GM23338 (cell line): ENCODE measurements around the gene C3AR1.

Experiments used
- CREB1 ChIP-seq: fragments of 250-450 bp; sonication (Bioruptor Pico); IDR thresholded peaks from 2 replicates; pipeline ENCODE4 v1.5.0; 2020; ENCODE audit warnings: low read depth, mild to moderate bottlenecking, moderate library complexity
- EZH2 ChIP-seq: fragments of 200-600 bp; sonication (generic); IDR thresholded peaks from one replicate; pipeline ENCODE4 v1.8.0; 2017; ENCODE audit warnings: antibody characterized with exemption, mild to moderate bottlenecking, low read depth; ENCODE audit not compliant: unreplicated experiment
- EZH2phosphoT487 ChIP-seq: fragments of 200-600 bp; sonication (generic); IDR thresholded peaks from one replicate; pipeline ENCODE4 v1.8.1; 2018; ENCODE audit warnings: antibody characterized with exemption; ENCODE audit not compliant: unreplicated experiment
- JUNB ChIP-seq: IDR thresholded peaks from one replicate; pipeline ENCODE4 v1.6.1; 2016; ENCODE audit warnings: antibody characterized with exemption; ENCODE audit not compliant: unreplicated experiment
- POLR2AphosphoS5 ChIP-seq: IDR thresholded peaks from 2 replicates; pipeline ENCODE4 v1.6.1; 2016; ENCODE audit warnings: antibody characterized with exemption, low read depth
- ZNF331 ChIP-seq: fragments of 250-450 bp; sonication (Bioruptor Pico); IDR thresholded peaks from 2 replicates; pipeline ENCODE4 v1.5.0; 2020; ENCODE audit warnings: low read depth, mild to moderate bottlenecking, moderate library complexity
- TF ChIP-seq, protein P1 (sequence below), 2 experiments: fragments of 200-600 bp in 1 of 2; sonication (generic) in 1 of 2; conservative IDR thresholded peaks; 2 replicates each; pipeline versions ENCODE4 v1.5.1 to v1.6.1; 2016 to 2017; ENCODE audit warnings: antibody characterized with exemption in 2 of 2, low read depth in 2 of 2, mild to moderate bottlenecking in 2 of 2, moderate library complexity in 1 of 2
- TF ChIP-seq, protein P2 (sequence below): IDR thresholded peaks from one replicate; pipeline ENCODE4 v1.6.1; 2018; ENCODE audit warnings: antibody characterized with exemption; ENCODE audit not compliant: unreplicated experiment
- TF ChIP-seq, protein P3 (sequence below): IDR thresholded peaks from 2 replicates; pipeline ENCODE4 v1.6.1; 2016; ENCODE audit warnings: antibody characterized with exemption
- TF ChIP-seq, protein P4 (sequence below): fragments of 250-450 bp; sonication (Bioruptor Pico); IDR thresholded peaks from 2 replicates; pipeline ENCODE4 v1.5.0; 2020; ENCODE audit warnings: mild to moderate bottlenecking, moderate library complexity

DNA sequence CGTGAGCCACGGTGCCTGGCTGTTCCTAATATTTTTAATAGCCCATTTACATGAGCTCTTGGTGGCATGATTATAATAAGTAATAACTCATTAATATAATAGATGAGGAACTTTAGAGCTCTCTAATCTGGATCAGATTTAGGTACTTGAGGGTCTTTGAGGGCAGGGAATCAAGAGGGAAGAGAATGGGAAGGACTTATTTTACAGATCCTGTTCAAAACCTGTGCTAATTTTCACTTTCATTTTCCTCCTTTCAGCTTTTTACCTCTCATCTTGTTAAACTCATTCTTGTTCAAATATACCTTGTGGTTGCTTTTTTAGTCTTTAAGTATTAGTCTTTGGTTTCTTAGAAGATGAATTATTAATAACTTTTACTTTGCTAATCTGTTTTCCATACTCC lies 21.5 kb upstream of the C3AR1 start:
- TF ChIP-seq, protein P1, sequence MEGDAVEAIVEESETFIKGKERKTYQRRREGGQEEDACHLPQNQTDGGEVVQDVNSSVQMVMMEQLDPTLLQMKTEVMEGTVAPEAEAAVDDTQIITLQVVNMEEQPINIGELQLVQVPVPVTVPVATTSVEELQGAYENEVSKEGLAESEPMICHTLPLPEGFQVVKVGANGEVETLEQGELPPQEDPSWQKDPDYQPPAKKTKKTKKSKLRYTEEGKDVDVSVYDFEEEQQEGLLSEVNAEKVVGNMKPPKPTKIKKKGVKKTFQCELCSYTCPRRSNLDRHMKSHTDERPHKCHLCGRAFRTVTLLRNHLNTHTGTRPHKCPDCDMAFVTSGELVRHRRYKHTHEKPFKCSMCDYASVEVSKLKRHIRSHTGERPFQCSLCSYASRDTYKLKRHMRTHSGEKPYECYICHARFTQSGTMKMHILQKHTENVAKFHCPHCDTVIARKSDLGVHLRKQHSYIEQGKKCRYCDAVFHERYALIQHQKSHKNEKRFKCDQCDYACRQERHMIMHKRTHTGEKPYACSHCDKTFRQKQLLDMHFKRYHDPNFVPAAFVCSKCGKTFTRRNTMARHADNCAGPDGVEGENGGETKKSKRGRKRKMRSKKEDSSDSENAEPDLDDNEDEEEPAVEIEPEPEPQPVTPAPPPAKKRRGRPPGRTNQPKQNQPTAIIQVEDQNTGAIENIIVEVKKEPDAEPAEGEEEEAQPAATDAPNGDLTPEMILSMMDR (conservative IDR thresholded peaks at IDR 0.05; ENCODE audit: low read depth in 2 of 2) = no peak
- TF ChIP-seq EZH2phosphoT487 = no peak
- TF ChIP-seq, protein P2, sequence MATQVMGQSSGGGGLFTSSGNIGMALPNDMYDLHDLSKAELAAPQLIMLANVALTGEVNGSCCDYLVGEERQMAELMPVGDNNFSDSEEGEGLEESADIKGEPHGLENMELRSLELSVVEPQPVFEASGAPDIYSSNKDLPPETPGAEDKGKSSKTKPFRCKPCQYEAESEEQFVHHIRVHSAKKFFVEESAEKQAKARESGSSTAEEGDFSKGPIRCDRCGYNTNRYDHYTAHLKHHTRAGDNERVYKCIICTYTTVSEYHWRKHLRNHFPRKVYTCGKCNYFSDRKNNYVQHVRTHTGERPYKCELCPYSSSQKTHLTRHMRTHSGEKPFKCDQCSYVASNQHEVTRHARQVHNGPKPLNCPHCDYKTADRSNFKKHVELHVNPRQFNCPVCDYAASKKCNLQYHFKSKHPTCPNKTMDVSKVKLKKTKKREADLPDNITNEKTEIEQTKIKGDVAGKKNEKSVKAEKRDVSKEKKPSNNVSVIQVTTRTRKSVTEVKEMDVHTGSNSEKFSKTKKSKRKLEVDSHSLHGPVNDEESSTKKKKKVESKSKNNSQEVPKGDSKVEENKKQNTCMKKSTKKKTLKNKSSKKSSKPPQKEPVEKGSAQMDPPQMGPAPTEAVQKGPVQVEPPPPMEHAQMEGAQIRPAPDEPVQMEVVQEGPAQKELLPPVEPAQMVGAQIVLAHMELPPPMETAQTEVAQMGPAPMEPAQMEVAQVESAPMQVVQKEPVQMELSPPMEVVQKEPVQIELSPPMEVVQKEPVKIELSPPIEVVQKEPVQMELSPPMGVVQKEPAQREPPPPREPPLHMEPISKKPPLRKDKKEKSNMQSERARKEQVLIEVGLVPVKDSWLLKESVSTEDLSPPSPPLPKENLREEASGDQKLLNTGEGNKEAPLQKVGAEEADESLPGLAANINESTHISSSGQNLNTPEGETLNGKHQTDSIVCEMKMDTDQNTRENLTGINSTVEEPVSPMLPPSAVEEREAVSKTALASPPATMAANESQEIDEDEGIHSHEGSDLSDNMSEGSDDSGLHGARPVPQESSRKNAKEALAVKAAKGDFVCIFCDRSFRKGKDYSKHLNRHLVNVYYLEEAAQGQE = no peak
- TF ChIP-seq EZH2 = no peak
- TF ChIP-seq POLR2AphosphoS5 = no peak
- TF ChIP-seq ZNF331 (CRISPR knock-in tag) = no peak
- no peak for TF ChIP-seq CREB1 (CRISPR knock-in tag)
- TF ChIP-seq, protein P3, sequence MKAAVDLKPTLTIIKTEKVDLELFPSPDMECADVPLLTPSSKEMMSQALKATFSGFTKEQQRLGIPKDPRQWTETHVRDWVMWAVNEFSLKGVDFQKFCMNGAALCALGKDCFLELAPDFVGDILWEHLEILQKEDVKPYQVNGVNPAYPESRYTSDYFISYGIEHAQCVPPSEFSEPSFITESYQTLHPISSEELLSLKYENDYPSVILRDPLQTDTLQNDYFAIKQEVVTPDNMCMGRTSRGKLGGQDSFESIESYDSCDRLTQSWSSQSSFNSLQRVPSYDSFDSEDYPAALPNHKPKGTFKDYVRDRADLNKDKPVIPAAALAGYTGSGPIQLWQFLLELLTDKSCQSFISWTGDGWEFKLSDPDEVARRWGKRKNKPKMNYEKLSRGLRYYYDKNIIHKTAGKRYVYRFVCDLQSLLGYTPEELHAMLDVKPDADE = no peak
- TF ChIP-seq JUNB = no peak
- TF ChIP-seq, protein P4, sequence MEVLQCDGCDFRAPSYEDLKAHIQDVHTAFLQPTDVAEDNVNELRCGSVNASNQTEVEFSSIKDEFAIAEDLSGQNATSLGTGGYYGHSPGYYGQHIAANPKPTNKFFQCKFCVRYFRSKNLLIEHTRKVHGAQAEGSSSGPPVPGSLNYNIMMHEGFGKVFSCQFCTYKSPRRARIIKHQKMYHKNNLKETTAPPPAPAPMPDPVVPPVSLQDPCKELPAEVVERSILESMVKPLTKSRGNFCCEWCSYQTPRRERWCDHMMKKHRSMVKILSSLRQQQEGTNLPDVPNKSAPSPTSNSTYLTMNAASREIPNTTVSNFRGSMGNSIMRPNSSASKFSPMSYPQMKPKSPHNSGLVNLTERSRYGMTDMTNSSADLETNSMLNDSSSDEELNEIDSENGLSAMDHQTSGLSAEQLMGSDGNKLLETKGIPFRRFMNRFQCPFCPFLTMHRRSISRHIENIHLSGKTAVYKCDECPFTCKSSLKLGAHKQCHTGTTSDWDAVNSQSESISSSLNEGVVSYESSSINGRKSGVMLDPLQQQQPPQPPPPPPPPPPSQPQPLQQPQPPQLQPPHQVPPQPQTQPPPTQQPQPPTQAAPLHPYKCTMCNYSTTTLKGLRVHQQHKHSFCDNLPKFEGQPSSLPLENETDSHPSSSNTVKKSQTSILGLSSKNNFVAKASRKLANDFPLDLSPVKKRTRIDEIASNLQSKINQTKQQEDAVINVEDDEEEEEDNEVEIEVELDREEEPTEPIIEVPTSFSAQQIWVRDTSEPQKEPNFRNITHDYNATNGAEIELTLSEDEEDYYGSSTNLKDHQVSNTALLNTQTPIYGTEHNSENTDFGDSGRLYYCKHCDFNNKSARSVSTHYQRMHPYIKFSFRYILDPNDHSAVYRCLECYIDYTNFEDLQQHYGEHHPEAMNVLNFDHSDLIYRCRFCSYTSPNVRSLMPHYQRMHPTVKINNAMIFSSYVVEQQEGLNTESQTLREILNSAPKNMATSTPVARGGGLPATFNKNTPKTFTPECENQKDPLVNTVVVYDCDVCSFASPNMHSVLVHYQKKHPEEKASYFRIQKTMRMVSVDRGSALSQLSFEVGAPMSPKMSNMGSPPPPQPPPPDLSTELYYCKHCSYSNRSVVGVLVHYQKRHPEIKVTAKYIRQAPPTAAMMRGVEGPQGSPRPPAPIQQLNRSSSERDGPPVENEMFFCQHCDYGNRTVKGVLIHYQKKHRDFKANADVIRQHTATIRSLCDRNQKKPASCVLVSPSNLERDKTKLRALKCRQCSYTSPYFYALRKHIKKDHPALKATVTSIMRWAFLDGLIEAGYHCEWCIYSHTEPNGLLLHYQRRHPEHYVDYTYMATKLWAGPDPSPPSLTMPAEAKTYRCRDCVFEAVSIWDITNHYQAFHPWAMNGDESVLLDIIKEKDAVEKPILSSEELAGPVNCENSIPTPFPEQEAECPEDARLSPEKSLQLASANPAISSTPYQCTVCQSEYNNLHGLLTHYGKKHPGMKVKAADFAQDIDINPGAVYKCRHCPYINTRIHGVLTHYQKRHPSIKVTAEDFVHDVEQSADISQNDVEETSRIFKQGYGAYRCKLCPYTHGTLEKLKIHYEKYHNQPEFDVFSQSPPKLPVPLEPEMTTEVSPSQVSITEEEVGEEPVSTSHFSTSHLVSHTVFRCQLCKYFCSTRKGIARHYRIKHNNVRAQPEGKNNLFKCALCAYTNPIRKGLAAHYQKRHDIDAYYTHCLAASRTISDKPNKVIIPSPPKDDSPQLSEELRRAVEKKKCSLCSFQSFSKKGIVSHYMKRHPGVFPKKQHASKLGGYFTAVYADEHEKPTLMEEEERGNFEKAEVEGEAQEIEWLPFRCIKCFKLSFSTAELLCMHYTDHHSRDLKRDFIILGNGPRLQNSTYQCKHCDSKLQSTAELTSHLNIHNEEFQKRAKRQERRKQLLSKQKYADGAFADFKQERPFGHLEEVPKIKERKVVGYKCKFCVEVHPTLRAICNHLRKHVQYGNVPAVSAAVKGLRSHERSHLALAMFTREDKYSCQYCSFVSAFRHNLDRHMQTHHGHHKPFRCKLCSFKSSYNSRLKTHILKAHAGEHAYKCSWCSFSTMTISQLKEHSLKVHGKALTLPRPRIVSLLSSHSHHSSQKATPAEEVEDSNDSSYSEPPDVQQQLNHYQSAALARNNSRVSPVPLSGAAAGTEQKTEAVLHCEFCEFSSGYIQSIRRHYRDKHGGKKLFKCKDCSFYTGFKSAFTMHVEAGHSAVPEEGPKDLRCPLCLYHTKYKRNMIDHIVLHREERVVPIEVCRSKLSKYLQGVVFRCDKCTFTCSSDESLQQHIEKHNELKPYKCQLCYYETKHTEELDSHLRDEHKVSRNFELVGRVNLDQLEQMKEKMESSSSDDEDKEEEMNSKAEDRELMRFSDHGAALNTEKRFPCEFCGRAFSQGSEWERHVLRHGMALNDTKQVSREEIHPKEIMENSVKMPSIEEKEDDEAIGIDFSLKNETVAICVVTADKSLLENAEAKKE (CRISPR knock-in tag) = no peak
